Measurements from ENCODE around the gene SRGAP1. TPM values are rescaled to one million over a fixed set of nuclear protein-coding genes. Genes with fewer than 3 reads are reported as not detected.

The SRGAP1 gene
- polyA plus RNA-seq, 1 experiment: 24.9 TPM

DNA sequence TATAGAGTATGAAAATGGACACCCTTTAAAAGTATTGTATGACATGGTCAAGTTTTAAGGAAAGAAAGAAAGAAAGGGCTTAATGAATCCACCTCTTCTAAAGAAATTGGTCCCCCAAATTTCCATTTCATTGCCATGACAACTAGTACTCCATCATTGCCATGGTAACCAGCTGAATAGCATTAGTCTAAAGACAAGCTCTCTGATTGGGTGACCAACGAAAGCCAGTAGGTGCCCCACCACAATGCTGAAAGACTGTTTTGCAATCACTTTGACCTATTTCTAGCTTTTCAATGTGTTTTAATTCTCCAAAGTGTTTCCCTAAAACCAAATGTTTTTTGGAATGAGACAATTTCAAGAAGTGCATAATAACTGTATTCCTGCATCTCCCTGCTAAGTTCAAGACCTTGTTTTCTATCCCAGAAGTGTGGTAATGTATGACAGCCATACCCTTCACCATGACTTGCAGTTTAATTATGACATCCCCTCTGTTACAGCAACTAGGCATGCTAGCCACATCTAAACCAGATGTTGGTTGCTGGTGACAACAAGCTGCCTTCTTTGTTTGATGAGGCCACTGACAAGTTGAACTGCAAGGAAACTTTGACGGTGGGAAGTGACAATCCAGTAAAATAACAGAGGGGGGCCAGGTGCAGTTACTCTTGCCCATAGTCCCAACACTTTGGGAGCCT, 330.9 kb downstream of the SRGAP1 start:
- TF ChIP-seq, protein P1, sequence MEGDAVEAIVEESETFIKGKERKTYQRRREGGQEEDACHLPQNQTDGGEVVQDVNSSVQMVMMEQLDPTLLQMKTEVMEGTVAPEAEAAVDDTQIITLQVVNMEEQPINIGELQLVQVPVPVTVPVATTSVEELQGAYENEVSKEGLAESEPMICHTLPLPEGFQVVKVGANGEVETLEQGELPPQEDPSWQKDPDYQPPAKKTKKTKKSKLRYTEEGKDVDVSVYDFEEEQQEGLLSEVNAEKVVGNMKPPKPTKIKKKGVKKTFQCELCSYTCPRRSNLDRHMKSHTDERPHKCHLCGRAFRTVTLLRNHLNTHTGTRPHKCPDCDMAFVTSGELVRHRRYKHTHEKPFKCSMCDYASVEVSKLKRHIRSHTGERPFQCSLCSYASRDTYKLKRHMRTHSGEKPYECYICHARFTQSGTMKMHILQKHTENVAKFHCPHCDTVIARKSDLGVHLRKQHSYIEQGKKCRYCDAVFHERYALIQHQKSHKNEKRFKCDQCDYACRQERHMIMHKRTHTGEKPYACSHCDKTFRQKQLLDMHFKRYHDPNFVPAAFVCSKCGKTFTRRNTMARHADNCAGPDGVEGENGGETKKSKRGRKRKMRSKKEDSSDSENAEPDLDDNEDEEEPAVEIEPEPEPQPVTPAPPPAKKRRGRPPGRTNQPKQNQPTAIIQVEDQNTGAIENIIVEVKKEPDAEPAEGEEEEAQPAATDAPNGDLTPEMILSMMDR (IDR thresholded peaks at IDR 0.05; ENCODE audit: low read depth, low read length): no peak
- POLR2A ChIA-PET: no interaction called here
- DNase-seq (ENCODE audit: low read depth, low spot score): no peak
- Histone ChIP-seq H3K9me3 (ENCODE audit: control insufficient read depth, insufficient read depth, low read length) (no peaks in the 10 kb centered on the region), H3K4me3 (ENCODE audit: low read depth, low read length) (no peak overlapping the region), H3K27ac (ENCODE audit: low read depth, low read length) (no peak overlapping the region), H3K27me3 (ENCODE audit: control insufficient read depth, insufficient read depth, low read length) (no peaks in the 10 kb centered on the region)
- CTCF ChIA-PET: interaction anchor here (1.0 kb wide), 1 partner anchor 12 kb away, joined by 3 read pairs; no protein-coding TSS in a partner anchor

DNA sequence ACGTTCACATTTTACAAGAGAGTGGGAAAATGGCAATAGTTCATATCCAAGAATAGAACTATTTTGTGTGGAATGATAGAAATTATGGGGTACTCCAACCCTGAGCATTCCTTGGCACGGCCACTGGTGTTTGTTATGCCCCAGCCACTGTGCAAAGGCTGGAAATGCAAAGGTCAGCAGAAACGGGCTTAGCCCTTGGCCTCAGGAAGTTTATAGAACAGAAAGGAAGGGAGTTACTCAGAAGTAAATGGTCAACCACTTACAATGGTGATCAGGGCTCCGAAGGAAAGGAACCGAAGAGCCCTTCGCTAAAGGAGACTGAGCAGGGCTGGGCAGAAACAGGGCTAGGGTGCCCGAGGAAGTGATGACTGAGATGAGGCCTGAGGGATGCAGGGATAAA, 332.5 kb downstream of the SRGAP1 start:
- H3K27me3 ChIP-seq (ENCODE audit: control insufficient read depth, insufficient read depth, low read length): no peaks in the 10 kb centered on the region
- CTCF ChIA-PET: no interaction called here
- no peaks in the 10 kb centered on the region for H3K9me3 ChIP-seq (ENCODE audit: control insufficient read depth, insufficient read depth, low read length)
- DNase-seq (ENCODE audit: low read depth, low spot score): no peak
- TF ChIP-seq, protein P1 (IDR thresholded peaks at IDR 0.05; ENCODE audit: low read depth, low read length): no peak
- POLR2A ChIA-PET: no interaction called here
- no peak overlapping the region for H3K4me3 ChIP-seq (ENCODE audit: low read depth, low read length)
- H3K27ac ChIP-seq (ENCODE audit: low read depth, low read length): no peak overlapping the region

DNA sequence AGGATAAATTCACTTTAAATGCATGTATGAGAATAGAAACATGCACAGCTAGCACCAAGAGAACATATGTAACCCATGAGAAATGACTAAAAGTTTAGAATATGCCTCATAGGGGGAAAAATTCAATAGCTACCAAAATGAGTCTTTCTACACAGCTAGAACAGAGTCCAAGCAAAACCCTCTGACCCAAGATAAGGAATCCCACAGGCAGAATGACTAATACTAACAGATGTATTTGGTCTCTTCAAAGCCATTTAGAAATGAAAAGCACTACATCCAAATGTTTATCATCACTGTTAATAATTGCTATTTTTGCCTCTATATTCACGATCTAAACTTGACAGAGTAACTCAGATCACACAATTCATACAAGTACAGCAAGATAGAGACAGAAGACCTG, 333.6 kb downstream of the SRGAP1 start:
- H3K27ac ChIP-seq (ENCODE audit: low read depth, low read length): no peak overlapping the region
- peak; percentile 61 for DNase-seq (ENCODE audit: low read depth, low spot score)
- no peaks in the 10 kb centered on the region for H3K27me3 ChIP-seq (ENCODE audit: control insufficient read depth, insufficient read depth, low read length)
- CTCF ChIA-PET: no interaction called here
- no peaks in the 10 kb centered on the region for H3K9me3 ChIP-seq (ENCODE audit: control insufficient read depth, insufficient read depth, low read length)
- no peak overlapping the region for H3K4me3 ChIP-seq (ENCODE audit: low read depth, low read length)
- POLR2A ChIA-PET: no interaction called here
- TF ChIP-seq, protein P1 (IDR thresholded peaks at IDR 0.05; ENCODE audit: low read depth, low read length): no peak

DNA sequence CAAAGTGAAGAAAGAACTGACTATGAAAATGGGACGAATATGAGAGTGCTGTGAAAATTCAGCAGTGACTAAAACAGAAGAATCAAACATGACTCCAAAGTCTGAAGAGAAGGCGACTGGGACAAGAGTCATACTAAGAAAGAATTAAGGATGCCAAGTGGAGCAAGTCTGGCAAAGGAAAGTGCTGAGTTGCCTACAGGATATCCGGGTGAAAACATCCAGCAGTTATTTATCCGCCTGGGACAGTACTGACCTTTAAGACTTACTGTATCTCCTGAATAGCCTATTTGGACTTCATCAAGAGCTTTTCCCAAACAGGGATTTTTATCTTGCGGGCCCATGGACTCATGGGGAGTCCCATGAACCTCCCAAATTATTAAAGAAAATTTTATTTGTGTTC, 336.5 kb downstream of the SRGAP1 start:
- H3K9me3 ChIP-seq (ENCODE audit: control insufficient read depth, insufficient read depth, low read length): no peaks in the 10 kb centered on the region
- no peaks in the 10 kb centered on the region for H3K27me3 ChIP-seq (ENCODE audit: control insufficient read depth, insufficient read depth, low read length)
- POLR2A ChIA-PET: interaction anchor here (0.6 to 1.3 kb wide), 3 partner anchors 9 to 337 kb away, joined by 3 to 8 read pairs (median 5); partner anchors contain the start of gene SRGAP1
- peak overlapping the region; percentile 98 for H3K27ac ChIP-seq (ENCODE audit: low read depth, low read length)
- H3K4me3 ChIP-seq (ENCODE audit: low read depth, low read length): peak overlapping the region; percentile 5; the same call in 1 of the 2 replicates
- CTCF ChIA-PET: interaction anchor here (0.6 to 1.5 kb wide), 6 partner anchors 17 to 342 kb away, joined by 3 to 5 read pairs (median 4); no protein-coding TSS in a partner anchor
- TF ChIP-seq, protein P1 (IDR thresholded peaks at IDR 0.05; ENCODE audit: low read depth, low read length): no peak
- DNase-seq (ENCODE audit: low read depth, low spot score): no peak

Measured in AG04450 (cell line).